GM18519 (cell line): ENCODE data around the gene C12orf75.
"Not testable (repeated sequence)": the region's sequence is repeated elsewhere in the genome, so short reads cannot be mapped to it uniquely, and the experiment has no call there.

Experiments
- ATAC-seq: cut with Tn5 transposase; IDR thresholded peaks from one replicate; pipeline ENCODE4 v1.9.1; 2021; ENCODE audit warnings: mild to moderate bottlenecking, moderate library complexity; ENCODE audit not compliant: unreplicated experiment, low FRiP score

Gene C12orf75

DNA sequence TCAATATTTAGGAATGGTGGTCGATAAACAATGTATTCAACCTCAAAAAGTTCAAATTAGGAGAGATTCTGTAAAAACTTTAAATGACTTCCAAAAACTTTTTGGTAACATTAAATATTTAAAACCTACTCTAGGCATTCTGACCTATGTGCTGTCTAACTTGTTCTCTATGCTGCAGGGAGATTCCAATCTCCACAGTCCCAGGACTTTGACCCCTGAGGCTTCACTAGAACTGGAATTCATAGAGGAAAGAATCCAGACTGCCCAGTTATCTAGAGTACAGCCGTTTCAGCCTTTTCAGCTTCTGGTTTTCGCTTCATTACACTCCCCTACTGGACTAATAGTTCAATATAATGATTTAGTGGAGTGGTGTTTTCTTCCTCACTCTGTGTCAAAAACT lies 21.1 kb upstream of the C12orf75 start:
- ATAC-seq: not testable (repeated sequence)

DNA sequence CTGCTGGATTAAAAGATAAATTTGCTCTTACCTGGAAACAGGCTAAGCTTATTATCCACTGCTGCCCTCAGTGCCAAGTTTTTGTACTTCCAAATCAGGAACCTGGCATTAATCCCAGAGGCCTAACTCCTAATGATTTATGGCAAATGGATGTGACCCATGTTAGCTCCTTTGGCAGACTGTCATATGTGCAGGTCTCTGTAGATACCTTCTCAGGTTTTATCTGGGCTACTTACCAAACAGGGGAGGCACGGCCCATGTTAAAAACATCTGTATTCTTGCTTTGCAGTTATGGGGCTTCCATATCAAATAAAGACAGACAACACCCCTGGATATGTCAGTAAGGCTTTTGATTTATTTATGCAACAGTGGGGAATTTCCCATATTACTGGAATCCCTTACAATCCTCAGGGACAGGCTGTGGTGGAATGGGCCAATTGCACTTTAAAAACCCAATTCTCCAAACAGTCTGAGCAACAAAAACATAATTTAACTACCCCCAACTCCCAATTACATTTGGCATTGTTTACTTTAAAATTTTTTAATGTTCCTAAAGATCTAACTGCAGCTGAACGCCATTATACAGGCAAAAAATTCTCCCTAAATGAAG lies 19.9 kb upstream of the C12orf75 start:
- not testable (repeated sequence) for ATAC-seq

DNA sequence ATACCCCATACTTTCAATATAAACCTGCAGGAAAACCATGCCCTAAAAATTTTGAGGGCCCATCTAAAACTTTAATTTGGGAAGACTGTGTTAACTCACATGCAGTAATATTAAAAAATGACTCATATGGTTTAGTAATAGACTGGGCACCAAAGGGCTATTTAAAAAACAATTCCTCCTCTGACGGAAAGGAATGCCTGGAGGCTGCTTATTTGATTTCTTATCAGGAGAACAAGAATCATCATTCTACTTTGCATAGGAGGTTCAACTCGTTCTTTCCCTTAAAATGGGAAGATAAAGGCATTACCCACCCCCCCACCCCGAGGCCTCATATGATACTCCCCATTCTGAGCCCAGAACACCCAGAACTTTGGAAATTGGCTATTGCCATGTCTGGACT lies 18.6 kb upstream of the C12orf75 start:
- ATAC-seq: not testable (repeated sequence)

DNA sequence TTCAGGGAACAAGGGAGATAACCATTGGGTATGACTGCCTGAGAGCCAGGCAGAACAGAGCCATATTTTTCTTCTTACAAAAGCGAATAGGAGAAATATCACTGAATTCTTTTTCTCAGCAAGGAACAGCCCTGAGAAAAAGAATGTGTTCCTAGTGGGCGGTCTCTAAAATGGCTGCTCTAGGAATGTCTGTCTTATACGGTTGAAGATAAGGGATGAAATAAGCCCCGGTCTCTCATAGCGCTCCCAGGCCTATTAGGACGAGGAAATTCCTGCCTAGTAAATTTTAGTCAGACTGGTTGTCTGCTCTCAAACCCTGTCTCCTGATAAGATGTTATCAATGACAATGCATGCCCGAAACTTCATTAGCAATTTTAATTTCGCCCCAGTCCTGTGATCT lies 16.7 kb upstream of the C12orf75 start:
- ATAC-seq: not testable (repeated sequence)

DNA sequence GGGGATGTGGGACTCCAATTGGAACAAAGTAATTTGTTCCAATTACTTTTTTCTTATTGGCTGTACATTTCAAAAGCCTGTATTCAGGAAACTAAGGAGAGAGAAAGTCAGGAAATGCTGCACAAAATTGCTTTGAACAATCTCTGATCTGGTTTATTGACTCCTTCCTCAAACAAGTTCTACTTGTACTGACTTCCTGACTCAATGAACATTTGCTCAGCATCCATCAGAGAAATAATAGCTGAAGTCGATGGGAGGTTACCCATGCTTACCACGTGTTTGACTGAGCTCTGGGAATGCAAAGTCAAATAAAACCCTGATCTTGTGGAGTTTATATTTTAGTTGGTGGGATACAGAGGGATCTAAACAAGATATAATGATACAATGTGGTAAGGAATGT lies 15.4 kb upstream of the C12orf75 start:
- ATAC-seq: no peak

DNA sequence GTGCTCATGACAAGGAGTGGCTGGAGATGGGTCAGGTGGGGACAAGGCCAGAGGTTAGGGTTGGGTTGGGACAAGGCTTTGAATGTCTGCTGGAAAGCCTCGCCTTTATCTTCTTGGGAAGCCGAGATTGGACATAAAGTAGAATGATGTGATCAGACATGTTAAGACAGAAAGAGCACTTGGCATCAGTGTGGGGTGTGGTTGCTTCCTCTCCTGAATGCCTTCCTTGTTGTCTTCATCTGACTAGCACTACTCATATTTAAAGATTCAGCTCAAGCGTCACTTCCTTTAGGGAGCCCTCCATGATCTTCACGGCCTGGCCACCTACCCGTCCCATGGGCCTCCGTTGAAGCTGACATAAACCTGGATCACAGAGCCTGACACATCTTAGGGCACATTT lies 14.8 kb upstream of the C12orf75 start:
- ATAC-seq: no peak

DNA sequence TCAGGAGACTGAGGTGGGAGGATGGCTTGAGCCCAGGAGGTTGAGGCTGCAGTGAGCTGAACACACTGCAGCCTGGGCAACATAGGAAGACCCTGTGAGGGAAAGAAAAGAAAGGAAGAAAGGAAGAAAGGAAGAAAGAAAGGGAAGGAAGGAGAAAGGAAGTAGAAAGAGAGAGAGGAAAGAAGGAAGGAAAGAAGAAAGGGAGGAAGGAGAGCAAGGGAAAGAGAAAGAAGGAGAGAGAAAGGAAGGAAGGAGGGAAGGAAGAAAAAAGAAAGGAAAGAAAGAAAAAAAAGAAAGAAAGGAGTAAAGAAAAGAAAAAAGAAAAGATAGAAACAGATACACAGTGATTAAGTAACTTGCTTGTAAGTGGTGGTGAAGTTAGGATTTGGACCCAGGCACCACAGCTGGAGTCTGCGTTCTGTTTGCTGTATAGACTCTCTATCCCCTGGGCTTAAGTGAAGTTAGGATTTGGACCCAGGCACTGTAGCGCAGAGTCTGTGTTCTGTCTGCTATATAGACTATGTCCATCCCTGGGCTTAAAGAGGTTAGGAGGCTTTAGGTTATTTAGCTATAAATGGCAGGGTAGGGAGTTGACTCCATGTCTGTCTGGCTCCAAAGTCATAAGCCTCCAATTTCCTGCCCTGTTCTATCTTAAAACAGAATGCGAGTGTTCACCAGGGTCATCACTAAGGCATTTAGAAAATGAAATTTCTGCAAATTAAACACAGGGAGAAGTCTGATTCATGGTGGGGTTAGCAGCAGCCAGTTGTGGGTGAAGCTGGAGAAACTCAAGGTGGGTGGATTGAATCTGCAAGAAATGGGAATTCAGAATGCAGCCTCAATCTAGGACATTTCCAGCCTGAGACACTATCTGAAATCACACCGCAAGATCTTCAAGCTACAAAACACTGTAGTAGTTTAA lies 13.3 kb upstream of the C12orf75 start:
- ATAC-seq: no peak

DNA sequence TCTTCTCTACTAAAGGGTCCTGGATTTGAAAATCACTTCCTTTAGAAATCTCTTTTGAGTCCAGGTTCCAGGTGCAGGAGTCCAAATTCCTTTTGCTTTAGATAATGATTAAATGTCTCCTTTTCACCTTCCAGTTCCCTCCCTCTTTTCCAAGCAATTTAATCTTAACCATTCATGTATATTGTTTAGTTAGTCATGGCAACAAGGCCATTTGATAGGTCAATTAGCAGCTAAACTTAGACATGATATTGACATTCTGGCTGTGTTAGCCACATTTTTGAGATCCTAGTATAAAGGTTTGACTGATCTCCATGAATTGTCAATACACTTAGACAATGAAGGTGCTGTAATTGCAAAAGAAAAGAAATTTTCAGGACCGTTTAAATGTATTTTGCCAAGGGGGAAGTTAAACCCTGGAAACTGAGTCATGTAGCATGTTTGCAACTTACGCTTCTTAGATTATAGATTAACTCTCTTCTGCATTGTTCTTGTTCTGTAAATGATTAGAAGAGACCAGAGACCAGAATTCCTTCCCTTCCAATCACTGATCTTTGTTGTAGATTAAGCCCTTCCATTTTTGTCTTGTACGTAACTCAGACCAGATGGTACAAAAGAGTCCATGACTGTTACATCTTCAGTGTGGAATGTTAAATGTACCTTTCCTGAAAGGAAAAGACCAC lies 12.4 kb upstream of the C12orf75 start:
- no peak for ATAC-seq

DNA sequence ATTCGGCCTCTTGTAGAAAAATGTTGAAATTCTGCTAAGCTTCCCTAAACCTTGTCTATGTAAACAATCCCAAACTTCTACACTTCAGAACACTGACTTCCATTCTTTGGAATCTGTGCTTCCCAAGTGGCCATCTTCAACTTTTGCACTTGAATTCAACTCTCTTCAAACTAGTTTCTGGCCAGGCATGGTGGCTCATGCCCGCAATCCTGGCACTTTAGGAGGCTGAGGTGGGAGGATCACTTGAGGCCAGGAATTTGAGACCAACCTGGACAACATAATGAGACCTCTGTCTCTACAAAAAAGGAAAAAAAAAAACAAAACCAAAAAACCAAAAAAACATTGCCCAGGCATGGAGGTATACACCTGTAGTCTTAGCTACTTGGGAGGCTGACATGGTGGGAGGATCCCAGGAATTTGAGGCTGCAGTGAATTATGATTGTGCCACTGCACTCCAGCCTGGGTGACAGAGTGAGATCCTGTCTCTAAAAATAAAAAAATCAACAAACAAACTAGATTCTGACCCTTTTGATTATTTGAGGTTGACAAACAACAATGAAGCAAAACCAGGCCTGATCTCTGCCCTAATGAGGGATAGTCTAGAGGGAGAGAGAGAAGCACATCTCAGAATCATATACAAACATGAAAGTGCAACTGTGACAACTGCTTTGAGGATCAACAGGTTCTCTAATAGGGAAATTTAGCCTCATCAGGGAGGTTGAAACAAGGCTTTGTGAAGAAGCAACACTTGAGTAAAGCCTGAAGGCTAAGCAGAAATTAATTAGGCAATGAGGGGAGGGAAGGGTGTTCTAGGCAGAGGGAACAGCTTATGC lies 11.6 kb upstream of the C12orf75 start:
- ATAC-seq: no peak

DNA sequence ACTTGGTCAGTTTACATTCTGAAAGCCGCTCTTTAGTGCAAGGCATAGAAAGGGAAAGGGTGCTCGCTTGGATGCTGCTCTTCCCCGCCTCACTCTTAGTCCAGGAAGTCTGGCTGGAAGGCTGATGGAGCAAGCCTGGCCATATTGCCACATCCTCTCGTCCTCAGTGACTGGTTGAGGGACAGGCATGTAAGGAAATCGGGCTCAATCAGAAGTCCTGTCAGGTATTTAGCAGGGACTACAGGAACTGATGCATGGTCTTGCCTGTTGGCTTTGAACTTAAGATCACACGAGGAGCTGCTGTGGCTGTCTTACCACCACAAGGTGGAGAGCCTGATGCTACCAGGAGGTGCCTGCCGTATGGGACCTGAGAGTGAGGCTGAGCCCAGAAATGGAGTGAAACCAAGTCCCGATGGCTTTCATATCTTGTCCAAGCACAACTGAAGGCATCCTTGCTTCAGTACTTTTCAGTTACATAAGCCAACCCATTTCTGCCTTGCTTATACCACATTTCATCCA lies 10.7 kb upstream of the C12orf75 start:
- ATAC-seq: no peak

DNA sequence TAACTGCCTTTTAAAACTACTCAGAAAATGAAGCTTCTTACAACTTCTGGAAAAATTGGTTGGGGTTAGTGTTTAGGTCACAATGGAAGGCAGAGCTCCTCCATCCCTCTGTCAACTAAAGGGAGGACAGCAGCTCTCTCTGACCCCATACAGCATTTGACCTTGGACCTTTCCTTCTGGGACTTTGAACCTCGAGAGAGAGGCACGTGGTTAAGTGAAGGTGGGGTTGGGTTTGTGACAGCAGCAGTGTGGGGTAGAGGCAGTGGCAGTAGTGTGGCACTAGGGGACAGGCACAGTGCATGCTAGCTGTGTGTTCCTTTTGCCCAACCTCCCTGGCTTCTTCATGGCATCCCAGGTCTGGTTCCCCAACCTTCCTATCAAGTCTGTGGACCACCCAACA lies 9.4 kb upstream of the C12orf75 start:
- ATAC-seq: no peak

DNA sequence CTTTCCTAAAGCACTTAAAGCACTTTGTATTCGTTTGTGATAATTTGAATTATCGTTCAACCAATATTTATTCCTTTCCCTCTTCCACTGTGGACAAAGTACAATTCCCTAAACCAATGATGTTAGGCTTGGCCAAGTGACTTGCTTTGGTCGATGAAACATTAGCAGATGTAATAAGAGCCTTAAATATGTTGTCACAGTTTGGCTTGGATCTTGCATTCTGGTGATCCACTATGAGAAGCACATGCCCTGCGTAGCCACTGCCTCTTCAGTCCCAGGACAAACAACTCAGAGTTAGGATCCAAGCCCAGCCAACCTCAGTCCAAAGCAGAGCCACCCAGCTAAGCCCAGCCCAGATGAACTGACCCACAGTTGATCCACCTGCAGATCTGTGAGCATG lies 8.4 kb upstream of the C12orf75 start:
- ATAC-seq: no peak

DNA sequence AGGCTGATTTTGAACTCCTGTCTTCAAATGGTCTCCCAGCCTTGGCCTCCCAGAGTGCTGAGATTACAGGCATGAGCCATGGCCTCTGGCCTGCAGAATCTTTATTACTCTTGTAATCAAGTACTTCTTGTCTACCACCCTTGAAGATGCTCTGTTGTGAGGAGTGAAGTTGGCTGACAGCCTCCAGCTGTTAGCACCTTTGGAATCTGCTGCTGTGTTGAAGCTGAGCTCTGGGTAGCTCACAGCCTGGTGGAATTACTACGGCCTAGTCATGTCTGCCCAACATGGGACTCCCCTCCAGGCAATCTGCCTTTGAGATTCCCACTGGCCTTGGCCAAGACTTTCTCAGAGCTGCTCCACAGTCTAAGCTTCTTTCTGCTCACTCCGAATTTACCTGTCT lies 5.8 kb upstream of the C12orf75 start:
- no peak for ATAC-seq

DNA sequence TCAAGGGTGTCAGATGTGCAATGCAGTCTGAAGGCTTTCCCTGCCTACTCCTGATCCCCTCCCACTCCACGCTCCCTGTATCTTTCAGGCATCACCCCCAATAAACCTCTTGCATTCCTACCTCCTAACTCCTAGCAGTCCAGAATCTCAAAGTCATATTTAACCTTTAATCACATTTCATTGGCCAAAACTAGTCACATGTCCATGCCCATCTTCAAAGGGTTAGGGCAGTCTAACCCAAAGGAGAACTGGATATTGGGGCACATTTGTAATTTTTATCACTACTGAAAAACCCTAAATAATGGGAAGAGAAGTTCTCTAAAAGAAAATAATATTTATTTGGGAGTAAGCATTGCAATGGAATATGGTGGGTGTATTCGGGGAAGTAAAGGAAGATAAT lies 5.4 kb upstream of the C12orf75 start:
- ATAC-seq: no peak

DNA sequence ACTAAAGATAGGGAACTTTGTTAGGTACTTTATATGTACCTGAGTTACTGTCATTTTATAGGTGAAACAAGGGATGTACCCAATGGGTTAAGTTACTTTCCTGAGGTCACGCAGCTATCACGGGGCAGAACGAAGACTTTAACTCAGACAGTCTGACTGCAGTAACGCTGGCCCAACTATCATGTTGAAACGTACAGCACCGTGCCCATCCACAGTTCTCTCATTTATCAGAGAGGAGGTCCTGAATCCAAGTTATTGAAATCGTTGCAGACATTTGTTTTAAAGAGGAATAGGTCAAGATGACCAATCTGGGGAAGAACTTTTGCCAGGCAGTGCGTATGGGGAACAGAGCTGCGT lies 587 bp upstream of the C12orf75 start:
- ATAC-seq: peak; percentile 4

DNA sequence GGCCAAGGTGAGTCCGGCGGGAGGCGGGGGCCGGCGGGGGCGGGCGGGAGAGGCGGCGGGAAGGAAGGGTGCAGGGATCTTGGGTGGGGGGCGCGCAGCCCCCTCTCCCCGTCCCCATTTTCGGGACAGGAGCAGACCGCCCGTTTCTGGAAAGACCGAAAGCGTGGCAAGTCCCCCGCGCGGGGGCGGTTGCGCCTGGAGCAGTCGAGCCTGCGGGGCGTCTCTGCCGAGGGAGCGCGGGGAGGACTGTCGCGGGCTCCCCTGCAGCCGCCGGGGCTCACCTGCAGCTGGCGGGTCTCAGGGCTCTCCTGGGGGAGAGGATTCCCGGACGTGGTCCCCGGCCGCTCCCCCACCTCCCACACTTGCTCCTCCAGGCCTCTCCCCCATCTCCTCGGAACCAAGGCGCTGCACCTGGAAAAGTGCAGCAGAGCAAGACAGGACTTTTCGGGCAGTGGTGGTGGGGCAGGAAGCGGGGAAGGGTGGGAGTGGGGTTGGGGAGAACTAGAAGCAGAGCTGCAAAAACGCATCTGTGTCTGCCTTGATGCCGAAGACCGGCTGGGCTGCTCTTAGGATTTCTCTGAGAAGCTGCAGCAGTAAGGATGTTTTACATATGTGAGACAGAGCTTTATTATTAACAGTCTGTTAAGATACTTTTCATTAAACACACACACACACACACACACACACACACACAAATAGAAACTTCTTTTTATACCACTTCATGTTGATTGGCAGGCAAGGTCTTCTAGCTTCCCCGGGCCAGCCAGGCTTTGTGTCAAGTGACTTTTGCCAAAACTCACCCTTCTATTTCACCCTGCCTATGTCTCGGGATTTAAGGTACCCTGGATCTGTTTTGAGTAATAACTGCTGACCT lies 677 bp downstream of the C12orf75 start:
- no peak for ATAC-seq

DNA sequence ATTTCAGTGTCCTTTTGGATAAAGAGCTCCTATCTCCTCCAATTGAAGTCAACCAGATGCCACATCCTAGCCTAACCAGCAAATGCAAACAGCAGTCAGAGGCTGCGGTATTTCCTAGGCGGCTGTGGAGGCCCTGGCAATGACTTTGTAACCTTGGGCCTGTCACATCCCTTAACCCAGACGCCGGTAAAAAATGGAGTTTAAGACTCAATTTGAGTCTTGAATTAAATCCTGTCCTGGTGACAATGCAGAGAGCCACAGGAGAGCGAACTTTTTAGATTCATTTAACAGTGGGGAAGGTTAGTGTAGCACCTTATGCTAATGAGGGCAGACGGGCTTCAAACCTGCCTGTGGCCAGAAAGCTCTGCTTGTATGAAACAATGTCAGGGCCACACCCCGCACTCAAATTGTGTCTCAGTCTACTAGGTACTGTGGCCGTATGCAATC lies 1.3 kb downstream of the C12orf75 start:
- ATAC-seq: no peak

DNA sequence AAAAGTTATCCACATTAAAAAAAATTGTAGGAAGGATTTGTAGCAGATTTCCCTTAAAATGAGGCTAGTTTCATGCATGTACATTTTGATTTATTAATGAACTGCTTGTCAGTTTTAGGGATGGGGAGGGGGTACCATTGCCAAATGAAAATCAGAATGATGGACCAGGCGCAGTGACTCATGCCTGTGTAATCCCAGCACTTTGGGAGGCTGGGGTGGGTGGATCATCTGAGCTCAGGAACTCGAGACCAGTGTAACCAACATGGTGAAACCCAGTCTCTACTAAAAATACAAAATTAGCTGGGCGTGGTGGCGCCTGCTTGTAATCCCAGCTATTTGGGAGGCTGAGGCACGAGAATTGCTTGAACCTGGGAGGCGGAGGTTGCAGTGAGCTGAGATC lies 1.8 kb downstream of the C12orf75 start:
- not testable (repeated sequence) for ATAC-seq

DNA sequence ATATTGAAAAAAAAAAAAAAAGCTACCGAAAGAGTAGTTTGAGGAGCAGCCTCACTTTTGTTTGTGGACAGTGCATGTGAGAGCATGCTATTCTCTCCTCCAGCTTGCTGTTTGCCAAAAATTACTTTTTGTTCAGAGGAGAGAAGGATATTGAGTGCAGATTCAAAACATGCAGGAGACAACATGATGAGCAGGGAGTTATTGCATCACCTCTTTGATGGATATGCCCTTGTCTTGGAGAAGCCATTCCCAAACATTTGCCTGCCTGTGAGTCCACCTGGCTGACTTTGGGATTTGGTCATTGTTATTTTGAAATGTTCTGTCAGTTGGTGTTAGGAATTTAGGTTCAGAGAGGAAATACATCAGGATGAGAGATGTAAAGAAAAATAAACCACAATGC lies 2.4 kb downstream of the C12orf75 start:
- ATAC-seq: no peak
